Breast epithelium (tissue), 4 donors: ENCODE measurements around the gene SNCB. TPM values are rescaled to one million over a fixed set of nuclear protein-coding genes. Genes with fewer than 3 reads are reported as not detected.

Experiments used
- DNase-seq, 2 donors: peaks; one replicate each; pipeline ENCODE4 v3.0.0-alpha.2; 2019; ENCODE audit warnings: low spot score in 2 of 2
- H3K27ac ChIP-seq, 2 donors: fragments of 200-600 bp; sonication (generic) in 1 of 2; one replicate each; pipeline ENCODE4 v1.5.1; 2016 to 2019; ENCODE audit warnings: mild to moderate bottlenecking in 1 of 2
- H3K27me3 ChIP-seq, 2 donors: fragments of 200-600 bp; sonication (generic) in 1 of 2; one replicate each; pipeline versions ENCODE4 v1.5.1 to v1.6.0; 2017 to 2019; ENCODE audit warnings: control low read depth in 1 of 2, mild to moderate bottlenecking in 1 of 2
- H3K36me3 ChIP-seq: fragments of 200-600 bp; one replicate; pipeline ENCODE4 v1.5.1; 2019
- H3K4me1 ChIP-seq, 2 donors: fragments of 200-600 bp; sonication (generic); one replicate each; pipeline ENCODE4 v1.5.1; 2016 to 2019; ENCODE audit warnings: control low read depth in 1 of 2
- H3K4me3 ChIP-seq, 3 donors: fragments of 200-600 bp; sonication (generic); 1 replicate in 2 of 3; 2 replicates in 1 of 3; pipeline ENCODE4 v1.5.1; 2016 to 2019; ENCODE audit warnings: mild to moderate bottlenecking in 3 of 3, moderate library complexity in 2 of 3
- H3K9me3 ChIP-seq, 2 donors: fragments of 200-600 bp; sonication (generic) in 1 of 2; one replicate each; pipeline ENCODE4 v1.5.1; 2016 to 2019; ENCODE audit warnings: control low read depth in 1 of 2
- CTCF ChIP-seq, 3 donors: fragments of 450-650 bp; IDR thresholded peaks; one replicate each; pipeline ENCODE4 v1.5.1; 2016 to 2017; ENCODE audit warnings: antibody characterized with exemption in 3 of 3, mild to moderate bottlenecking in 3 of 3, moderate library complexity in 3 of 3
- POLR2A ChIP-seq: fragments of 450-650 bp; IDR thresholded peaks from one replicate; pipeline ENCODE4 v1.6.1; 2016; ENCODE audit warnings: antibody characterized with exemption, mild to moderate bottlenecking, moderate library complexity
- POLR2AphosphoS5 ChIP-seq, 3 donors: sonication (generic); formaldehyde crosslinking; IDR thresholded peaks; one replicate each; pipeline ENCODE4 v1.6.1; 2017; ENCODE audit warnings: antibody characterized with exemption in 3 of 3
- intact Hi-C: fragments of 100-400 bp; cut with DNase I; formaldehyde crosslinking; loops from one replicate; pipeline ENCODE4 v1.15.1; 2023; ENCODE audit warnings: low total_unique reads
- total RNA-seq, 3 donors: library from RNA; depleted of rRNA; stranded (reverse); fragments of >200 nt; gene quantifications; one replicate each; pipeline ENCODE4 v1.1.0, GENCODE V29; 2016

SNCB gene
- total RNA-seq, 3 donors from 2014 or later: not detected

GRCh38 chr5:176575488-176576422 lies 54.6 kb downstream of the SNCB start:
- H3K4me3 ChIP-seq: no peak overlapping the region
- no peak for DNase-seq
- TF ChIP-seq POLR2A (no peak), CTCF (IDR thresholded peaks at IDR 0.05) (no peak), POLR2AphosphoS5 (IDR thresholded peaks at IDR 0.05) (no peak)
- H3K4me1 ChIP-seq: no peaks in the 10 kb centered on the region
- H3K9me3 ChIP-seq: no peaks in the 10 kb centered on the region
- H3K36me3 ChIP-seq: no peaks in the 10 kb centered on the region
- intact Hi-C loops: no loop called here
- H3K27ac ChIP-seq: no peak overlapping the region
- H3K27me3 ChIP-seq: no peaks in the 10 kb centered on the region

GRCh38 chr5:176575066-176575465 lies 55.3 kb downstream of the SNCB start:
- intact Hi-C loops: no loop called here
- H3K27me3 ChIP-seq: peaks cover 0 to 4% of the 10 kb centered on the region in 2 donors
- DNase-seq: no peak
- no peaks in the 10 kb centered on the region for H3K36me3 ChIP-seq
- TF ChIP-seq POLR2AphosphoS5 (IDR thresholded peaks at IDR 0.05): no peak
- no peaks in the 10 kb centered on the region for H3K4me1 ChIP-seq
- H3K4me3 ChIP-seq: no peak overlapping the region
- H3K27ac ChIP-seq: no peak overlapping the region
- H3K9me3 ChIP-seq: no peaks in the 10 kb centered on the region

- TF ChIP-seq POLR2A (no peak), POLR2AphosphoS5 (IDR thresholded peaks at IDR 0.05) (no peak), CTCF (IDR thresholded peaks at IDR 0.05) (no peak)
- Histone ChIP-seq H3K36me3 (no peaks in the 10 kb centered on the region), H3K27me3 (peaks cover 0 to 4% of the 10 kb centered on the region in 2 donors), H3K4me1 (no peaks in the 10 kb centered on the region), H3K4me3 (no peak overlapping the region), H3K9me3 (no peaks in the 10 kb centered on the region), H3K27ac (no peak overlapping the region)
- DNase-seq: no peak
- intact Hi-C loops: no loop called here
Observed at GRCh38 chr5:176574297-176574591, 56.1 kb downstream of the SNCB start.

- no peak for TF ChIP-seq POLR2AphosphoS5 (IDR thresholded peaks at IDR 0.05)
- TF ChIP-seq CTCF (IDR thresholded peaks at IDR 0.05): peak; percentile 41 to 53 (median 48)
- Histone ChIP-seq H3K9me3 (no peaks in the 10 kb centered on the region), H3K36me3 (no peaks in the 10 kb centered on the region), H3K4me3 (no peak overlapping the region), H3K27me3 (peaks cover 0 to 5% of the 10 kb centered on the region in 2 donors), H3K27ac (no peak overlapping the region), H3K4me1 (no peaks in the 10 kb centered on the region)
- DNase-seq: peak; percentile 29 to 66
- intact Hi-C loops: no loop called here
Observed at GRCh38 chr5:176573564-176574296, 56.6 kb downstream of the SNCB start.

Other genes with a start within 250 kb of the SNCB start
- 10 to 100 TPM in 2 of 3 donors, 1 to 10 TPM in 1; 8.5 to 13.8 (median 12.4) TPM for gene NOP16, start 241.9 kb downstream of the SNCB start, total RNA-seq
- gene HIGD2A, start 241.8 kb downstream of the SNCB start, total RNA-seq: 100 to 1,000 TPM in 1 of 3 donors, 10 to 100 TPM in 2; 68.5 to 134 (median 80.2) TPM
- gene CLTB, start 214.0 kb downstream of the SNCB start, total RNA-seq: 100 to 1,000 TPM in 2 of 3 donors, 10 to 100 TPM in 1; 91.0 to 122 (median 121) TPM
- 10 to 100 TPM; 26.9 to 38.2 (median 28.5) TPM for gene FAF2, start 182.1 kb downstream of the SNCB start, total RNA-seq
- gene RNF44, start 93.1 kb downstream of the SNCB start, total RNA-seq: 10 to 100 TPM in 2 of 3 donors, 1 to 10 TPM in 1; 6.9 to 17.1 (median 15.4) TPM
- 1 to 10 TPM in 1 of 3 donors, not detected in 2; 2.3 TPM for gene CDHR2, start 81.2 kb downstream of the SNCB start, total RNA-seq
- 1 to 10 TPM in 1 of 3 donors, under 1 TPM in 2; 0.64 to 1.2 (median 0.98) TPM for gene GPRIN1, start 20.4 kb downstream of the SNCB start, total RNA-seq
- gene EIF4E1B, start 141 bp upstream of the SNCB start, total RNA-seq: 1 to 10 TPM in 1 of 3 donors, not detected in 2; 1.6 TPM
- 10 to 100 TPM; 10.4 to 20.0 (median 18.3) TPM for gene TSPAN17, start 16.9 kb upstream of the SNCB start, total RNA-seq
- 1 to 10 TPM in 1 of 3 donors, under 1 TPM in 1, not detected in 1; 0.15 to 2.9 TPM for gene UNC5A, start 180.0 kb upstream of the SNCB start, total RNA-seq